Panc1 (cell line): ENCODE results near the gene OXT.

ENCODE experiments used
- POLR2AphosphoS5 ChIP-seq: IDR thresholded peaks from 2 replicates; pipeline ENCODE4 v1.6.1; 2012; ENCODE audit warnings: mild to moderate bottlenecking, low read depth, low read length, moderate library complexity
- SIN3A ChIP-seq: IDR thresholded peaks from 2 replicates; pipeline ENCODE4 v1.6.1; 2012; ENCODE audit warnings: low read depth, mild to moderate bottlenecking, low read length, moderate library complexity, borderline replicate concordance; ENCODE audit not compliant: insufficient read depth
- TCF7L2 ChIP-seq: IDR thresholded peaks from 2 replicates; pipeline ENCODE4 v1.6.1; 2011; ENCODE audit warnings: mild to moderate bottlenecking, low read depth, low read length, inconsistent platforms
- TF ChIP-seq, protein P1 (sequence below): fragments of 450-650 bp; IDR thresholded peaks from 2 replicates; pipeline ENCODE4 v1.5.1; 2017; ENCODE audit warnings: mild to moderate bottlenecking
- TF ChIP-seq, protein P2 (sequence below), 2 experiments: IDR thresholded peaks; 2 replicates each; pipeline ENCODE4 v1.6.1; 2011 to 2012; ENCODE audit warnings: low read depth in 2 of 2, control low read depth in 1 of 2, low read length in 1 of 2, mild to moderate bottlenecking in 1 of 2, moderate library complexity in 1 of 2; ENCODE audit not compliant: insufficient read depth in 1 of 2

DNA sequence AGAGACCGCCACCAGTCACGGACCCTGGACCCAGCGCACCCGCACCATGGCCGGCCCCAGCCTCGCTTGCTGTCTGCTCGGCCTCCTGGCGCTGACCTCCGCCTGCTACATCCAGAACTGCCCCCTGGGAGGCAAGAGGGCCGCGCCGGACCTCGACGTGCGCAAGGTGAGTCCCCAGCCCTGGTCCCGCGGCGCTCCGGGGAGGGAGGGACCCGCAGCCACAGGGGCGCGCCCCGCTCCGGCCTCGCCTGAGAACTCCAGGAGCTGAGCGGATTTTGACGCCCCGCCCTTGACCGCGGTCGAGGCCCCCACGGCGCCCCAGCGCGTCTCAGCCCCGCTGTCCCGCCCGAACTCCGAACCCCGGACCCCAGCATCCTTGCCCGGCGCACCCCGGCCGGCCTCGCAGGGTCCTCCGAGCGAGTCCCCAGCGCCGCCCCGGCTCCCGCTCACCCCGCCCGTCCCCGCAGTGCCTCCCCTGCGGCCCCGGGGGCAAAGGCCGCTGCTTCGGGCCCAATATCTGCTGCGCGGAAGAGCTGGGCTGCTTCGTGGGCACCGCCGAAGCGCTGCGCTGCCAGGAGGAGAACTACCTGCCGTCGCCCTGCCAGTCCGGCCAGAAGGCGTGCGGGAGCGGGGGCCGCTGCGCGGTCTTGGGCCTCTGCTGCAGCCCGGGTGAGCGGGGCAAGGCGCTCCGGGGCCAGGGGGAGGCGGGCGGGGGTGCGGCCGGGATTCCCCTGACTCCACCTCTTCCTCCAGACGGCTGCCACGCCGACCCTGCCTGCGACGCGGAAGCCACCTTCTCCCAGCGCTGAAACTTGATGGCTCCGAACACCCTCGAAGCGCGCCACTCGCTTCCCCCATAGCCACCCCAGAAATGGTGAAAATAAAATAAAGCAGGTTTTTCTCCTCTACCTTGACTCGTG is at the start of gene OXT:
- TF ChIP-seq POLR2AphosphoS5, result no peak
- TF ChIP-seq, protein P1, sequence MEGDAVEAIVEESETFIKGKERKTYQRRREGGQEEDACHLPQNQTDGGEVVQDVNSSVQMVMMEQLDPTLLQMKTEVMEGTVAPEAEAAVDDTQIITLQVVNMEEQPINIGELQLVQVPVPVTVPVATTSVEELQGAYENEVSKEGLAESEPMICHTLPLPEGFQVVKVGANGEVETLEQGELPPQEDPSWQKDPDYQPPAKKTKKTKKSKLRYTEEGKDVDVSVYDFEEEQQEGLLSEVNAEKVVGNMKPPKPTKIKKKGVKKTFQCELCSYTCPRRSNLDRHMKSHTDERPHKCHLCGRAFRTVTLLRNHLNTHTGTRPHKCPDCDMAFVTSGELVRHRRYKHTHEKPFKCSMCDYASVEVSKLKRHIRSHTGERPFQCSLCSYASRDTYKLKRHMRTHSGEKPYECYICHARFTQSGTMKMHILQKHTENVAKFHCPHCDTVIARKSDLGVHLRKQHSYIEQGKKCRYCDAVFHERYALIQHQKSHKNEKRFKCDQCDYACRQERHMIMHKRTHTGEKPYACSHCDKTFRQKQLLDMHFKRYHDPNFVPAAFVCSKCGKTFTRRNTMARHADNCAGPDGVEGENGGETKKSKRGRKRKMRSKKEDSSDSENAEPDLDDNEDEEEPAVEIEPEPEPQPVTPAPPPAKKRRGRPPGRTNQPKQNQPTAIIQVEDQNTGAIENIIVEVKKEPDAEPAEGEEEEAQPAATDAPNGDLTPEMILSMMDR, result no peak
- TF ChIP-seq, protein P2, sequence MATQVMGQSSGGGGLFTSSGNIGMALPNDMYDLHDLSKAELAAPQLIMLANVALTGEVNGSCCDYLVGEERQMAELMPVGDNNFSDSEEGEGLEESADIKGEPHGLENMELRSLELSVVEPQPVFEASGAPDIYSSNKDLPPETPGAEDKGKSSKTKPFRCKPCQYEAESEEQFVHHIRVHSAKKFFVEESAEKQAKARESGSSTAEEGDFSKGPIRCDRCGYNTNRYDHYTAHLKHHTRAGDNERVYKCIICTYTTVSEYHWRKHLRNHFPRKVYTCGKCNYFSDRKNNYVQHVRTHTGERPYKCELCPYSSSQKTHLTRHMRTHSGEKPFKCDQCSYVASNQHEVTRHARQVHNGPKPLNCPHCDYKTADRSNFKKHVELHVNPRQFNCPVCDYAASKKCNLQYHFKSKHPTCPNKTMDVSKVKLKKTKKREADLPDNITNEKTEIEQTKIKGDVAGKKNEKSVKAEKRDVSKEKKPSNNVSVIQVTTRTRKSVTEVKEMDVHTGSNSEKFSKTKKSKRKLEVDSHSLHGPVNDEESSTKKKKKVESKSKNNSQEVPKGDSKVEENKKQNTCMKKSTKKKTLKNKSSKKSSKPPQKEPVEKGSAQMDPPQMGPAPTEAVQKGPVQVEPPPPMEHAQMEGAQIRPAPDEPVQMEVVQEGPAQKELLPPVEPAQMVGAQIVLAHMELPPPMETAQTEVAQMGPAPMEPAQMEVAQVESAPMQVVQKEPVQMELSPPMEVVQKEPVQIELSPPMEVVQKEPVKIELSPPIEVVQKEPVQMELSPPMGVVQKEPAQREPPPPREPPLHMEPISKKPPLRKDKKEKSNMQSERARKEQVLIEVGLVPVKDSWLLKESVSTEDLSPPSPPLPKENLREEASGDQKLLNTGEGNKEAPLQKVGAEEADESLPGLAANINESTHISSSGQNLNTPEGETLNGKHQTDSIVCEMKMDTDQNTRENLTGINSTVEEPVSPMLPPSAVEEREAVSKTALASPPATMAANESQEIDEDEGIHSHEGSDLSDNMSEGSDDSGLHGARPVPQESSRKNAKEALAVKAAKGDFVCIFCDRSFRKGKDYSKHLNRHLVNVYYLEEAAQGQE (IDR thresholded peaks at IDR 0.05; ENCODE audit: insufficient read depth in 1 of 2, low read depth in 2 of 2, low read length in 1 of 2), result no peak
- no peak for TF ChIP-seq SIN3A
- TF ChIP-seq TCF7L2, result no peak
